HG02973 (cell line): ENCODE measurements around the gene FETUB.
"Not testable (repeated sequence)": the region's sequence is repeated elsewhere in the genome, so short reads cannot be mapped to it uniquely, and the experiment has no call there.

ENCODE experiments used
- ATAC-seq: cut with Tn5 transposase; IDR thresholded peaks from one replicate; pipeline ENCODE4 v1.9.1; 2021; ENCODE audit warnings: moderate library complexity; ENCODE audit not compliant: unreplicated experiment

The FETUB gene

GRCh38 chr3:186668426-186668825 lies 28.2 kb downstream of the FETUB start:
- ATAC-seq = no peak

GRCh38 chr3:186669378-186670084 lies 29.3 kb downstream of the FETUB start:
- ATAC-seq = no peak

GRCh38 chr3:186670155-186670554 lies 30.0 kb downstream of the FETUB start:
- no peak for ATAC-seq

- ATAC-seq = no peak
Observed at GRCh38 chr3:186671051-186671450, 30.9 kb downstream of the FETUB start.

GRCh38 chr3:186678604-186679003 lies 38.4 kb downstream of the FETUB start:
- no peak for ATAC-seq

GRCh38 chr3:186679151-186679550 lies 39.0 kb downstream of the FETUB start:
- ATAC-seq = no peak

- ATAC-seq = no peak
Observed at GRCh38 chr3:186680869-186681268, 40.7 kb downstream of the FETUB start.

GRCh38 chr3:186682812-186683211 lies 42.6 kb downstream of the FETUB start:
- ATAC-seq = no peak

- no peak for ATAC-seq
Observed at GRCh38 chr3:186683979-186684378, 43.8 kb downstream of the FETUB start.

- ATAC-seq = not testable (repeated sequence)
Observed at GRCh38 chr3:186686475-186686874, 46.3 kb downstream of the FETUB start.

- ATAC-seq = no peak
Observed at GRCh38 chr3:186687120-186687651, 47.0 kb downstream of the FETUB start.

GRCh38 chr3:186690304-186690703 lies 50.1 kb downstream of the FETUB start:
- not testable (repeated sequence) for ATAC-seq

- no peak for ATAC-seq
Observed at GRCh38 chr3:186691676-186692075, 51.5 kb downstream of the FETUB start.

GRCh38 chr3:186693843-186694242 lies 53.6 kb downstream of the FETUB start:
- no peak for ATAC-seq

- no peak for ATAC-seq
Observed at GRCh38 chr3:186694288-186695032, 54.3 kb downstream of the FETUB start.

GRCh38 chr3:186696522-186696921 lies 56.3 kb downstream of the FETUB start:
- no peak for ATAC-seq

GRCh38 chr3:186697510-186697909 lies 57.3 kb downstream of the FETUB start:
- ATAC-seq = no peak

GRCh38 chr3:186700267-186700666 lies 60.1 kb downstream of the FETUB start:
- ATAC-seq = no peak

GRCh38 chr3:186702451-186702850 lies 62.3 kb downstream of the FETUB start:
- not testable (repeated sequence) for ATAC-seq
